Upper lobe of right lung (tissue), 1 donor: Measurements from ENCODE around the gene MEDAG. TPM values are rescaled to one million over a fixed set of nuclear protein-coding genes. Genes with fewer than 3 reads are reported as not detected.
A peak's percentile ranks its signal among the peaks of the same experiment; 100 is the strongest.

Source experiments
- ATAC-seq: fragments of 200-7000 bp; cut with Tn5 transposase; one replicate; pipeline ENCODE4 v1.9.1; 2020; ENCODE audit warnings: mild to moderate bottlenecking, moderate library complexity
- DNase-seq: peaks from one replicate; pipeline ENCODE4 v3.0.0-alpha.2; 2020
- H3K27ac ChIP-seq: fragments of 200-600 bp; one replicate; pipeline ENCODE4 v1.8.0; 2022
- H3K27me3 ChIP-seq: fragments of 200-600 bp; one replicate; pipeline ENCODE4 v1.8.0; 2022; ENCODE audit warnings: mild to moderate bottlenecking
- H3K36me3 ChIP-seq: fragments of 200-600 bp; one replicate; pipeline ENCODE4 v1.8.0; 2022
- H3K4me1 ChIP-seq: fragments of 200-600 bp; one replicate; pipeline ENCODE4 v1.8.0; 2022
- H3K4me3 ChIP-seq: fragments of 200-600 bp; one replicate; pipeline ENCODE4 v1.8.0; 2022; ENCODE audit warnings: mild to moderate bottlenecking
- H3K9me3 ChIP-seq: fragments of 200-600 bp; one replicate; pipeline ENCODE4 v1.8.0; 2022
- intact Hi-C: fragments of 100-400 bp; cut with DNase I; formaldehyde crosslinking; loops from one replicate; pipeline ENCODE4 v1.11.0; 2022
- total RNA-seq: library from RNA; stranded (reverse); fragmentation: NEBNext Ultra II Directional; extraction: Animal tissue kit (Norgen Biotek cat#: 25700); gene quantifications from one replicate; pipeline ENCODE4 v1.2.1, GENCODE V29; 2021
- TF ChIP-seq, protein P1 (sequence below): fragments of 200-600 bp; IDR thresholded peaks from one replicate; pipeline ENCODE4 v1.8.0; 2022; ENCODE audit warnings: antibody characterized with exemption
- donor health status: DM: no; HTN: yes; CAD: no; lungs with severe emphysema.

Gene MEDAG
- total RNA-seq, 1 donor from 2014 or later = 5.5 TPM

GRCh38 chr13:30936971-30937370 is 30.9 kb downstream of the MEDAG start:
- Histone ChIP-seq H3K27ac (no peak overlapping the region), H3K36me3 (no peaks in the 10 kb centered on the region), H3K27me3 (peaks cover 4% of the 10 kb centered on the region), H3K4me3 (no peak overlapping the region), H3K9me3 (peaks cover 4% of the 10 kb centered on the region), H3K4me1 (no peaks in the 10 kb centered on the region)
- ATAC-seq = no peak
- intact Hi-C loops = no loop called here
- TF ChIP-seq, protein P1, sequence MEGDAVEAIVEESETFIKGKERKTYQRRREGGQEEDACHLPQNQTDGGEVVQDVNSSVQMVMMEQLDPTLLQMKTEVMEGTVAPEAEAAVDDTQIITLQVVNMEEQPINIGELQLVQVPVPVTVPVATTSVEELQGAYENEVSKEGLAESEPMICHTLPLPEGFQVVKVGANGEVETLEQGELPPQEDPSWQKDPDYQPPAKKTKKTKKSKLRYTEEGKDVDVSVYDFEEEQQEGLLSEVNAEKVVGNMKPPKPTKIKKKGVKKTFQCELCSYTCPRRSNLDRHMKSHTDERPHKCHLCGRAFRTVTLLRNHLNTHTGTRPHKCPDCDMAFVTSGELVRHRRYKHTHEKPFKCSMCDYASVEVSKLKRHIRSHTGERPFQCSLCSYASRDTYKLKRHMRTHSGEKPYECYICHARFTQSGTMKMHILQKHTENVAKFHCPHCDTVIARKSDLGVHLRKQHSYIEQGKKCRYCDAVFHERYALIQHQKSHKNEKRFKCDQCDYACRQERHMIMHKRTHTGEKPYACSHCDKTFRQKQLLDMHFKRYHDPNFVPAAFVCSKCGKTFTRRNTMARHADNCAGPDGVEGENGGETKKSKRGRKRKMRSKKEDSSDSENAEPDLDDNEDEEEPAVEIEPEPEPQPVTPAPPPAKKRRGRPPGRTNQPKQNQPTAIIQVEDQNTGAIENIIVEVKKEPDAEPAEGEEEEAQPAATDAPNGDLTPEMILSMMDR = no peak
- no peak for DNase-seq

GRCh38 chr13:30943881-30944280 is 37.8 kb downstream of the MEDAG start:
- H3K27ac ChIP-seq = no peak overlapping the region
- intact Hi-C loops = no loop called here
- TF ChIP-seq, protein P1 = no peak
- no peak for DNase-seq
- H3K36me3 ChIP-seq = no peaks in the 10 kb centered on the region
- no peaks in the 10 kb centered on the region for H3K27me3 ChIP-seq
- no peak for ATAC-seq
- H3K9me3 ChIP-seq = no peaks in the 10 kb centered on the region
- H3K4me3 ChIP-seq = no peak overlapping the region
- H3K4me1 ChIP-seq = no peaks in the 10 kb centered on the region

GRCh38 chr13:30957258-30957943 is 51.3 kb downstream of the MEDAG start:
- no peak for DNase-seq
- no peaks in the 10 kb centered on the region for H3K9me3 ChIP-seq
- peak; percentile 43 for ATAC-seq
- peaks cover 4% of the 10 kb centered on the region for H3K27me3 ChIP-seq
- no peaks in the 10 kb centered on the region for H3K4me1 ChIP-seq
- TF ChIP-seq, protein P1 = no peak
- intact Hi-C loops = no loop called here
- no peaks in the 10 kb centered on the region for H3K36me3 ChIP-seq
- no peak overlapping the region for H3K4me3 ChIP-seq
- H3K27ac ChIP-seq = no peak overlapping the region

DNA sequence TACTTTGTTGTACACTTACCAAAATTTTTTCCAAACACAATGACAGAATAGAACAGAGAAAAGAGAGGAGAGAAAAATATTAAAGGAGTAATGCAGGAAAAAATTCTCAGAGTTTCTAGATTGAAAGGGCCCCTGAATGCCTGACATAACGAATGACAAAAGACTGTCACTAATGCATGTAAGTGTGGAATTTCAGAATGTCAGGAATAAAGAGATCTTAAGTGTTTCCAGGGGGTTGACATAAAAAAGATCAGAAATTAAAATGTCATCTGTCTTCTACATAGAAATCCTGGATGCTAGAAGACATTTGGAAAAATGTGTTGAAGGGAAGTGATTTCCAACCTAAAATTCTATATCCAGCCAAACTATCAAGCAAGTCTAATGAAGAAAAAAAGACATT is 53.6 kb downstream of the MEDAG start:
- intact Hi-C loops = no loop called here
- H3K27me3 ChIP-seq = no peaks in the 10 kb centered on the region

DNA sequence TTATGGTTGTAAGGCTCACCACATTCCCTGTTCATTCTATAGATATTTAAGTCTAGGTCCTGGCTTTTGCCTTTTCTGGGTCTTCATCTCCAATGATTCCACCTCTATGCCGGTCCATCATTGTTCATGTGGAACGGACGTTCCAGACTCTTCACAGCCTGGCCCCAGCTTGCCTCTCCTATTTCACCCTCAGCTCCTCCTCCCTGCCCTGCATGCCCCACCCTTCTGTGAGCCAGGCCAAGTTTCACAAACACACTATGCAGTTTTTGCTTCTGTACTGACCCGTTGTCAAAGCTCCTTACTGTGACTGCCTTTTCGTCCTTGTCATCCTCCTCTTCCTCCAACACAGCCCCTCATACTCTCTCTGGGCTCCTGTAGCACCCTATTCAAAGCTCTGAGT is 57.7 kb downstream of the MEDAG start:
- intact Hi-C loops = no loop called here
- no peak for DNase-seq

More for the DNA sequence above, 53.6 kb downstream of the MEDAG start:
- H3K9me3 ChIP-seq = no peaks in the 10 kb centered on the region
- H3K36me3 ChIP-seq = no peaks in the 10 kb centered on the region
- no peak for DNase-seq
- H3K27ac ChIP-seq = no peak overlapping the region
- H3K4me1 ChIP-seq = no peaks in the 10 kb centered on the region
- no peak overlapping the region for H3K4me3 ChIP-seq
- ATAC-seq = no peak
- TF ChIP-seq, protein P1 = no peak

More for the DNA sequence above, 57.7 kb downstream of the MEDAG start:
- peak; percentile 88 for ATAC-seq
- Histone ChIP-seq H3K4me1 (no peaks in the 10 kb centered on the region), H3K9me3 (no peaks in the 10 kb centered on the region), H3K4me3 (no peak overlapping the region), H3K27me3 (no peaks in the 10 kb centered on the region), H3K36me3 (no peaks in the 10 kb centered on the region), H3K27ac (no peak overlapping the region)
- TF ChIP-seq, protein P1 = no peak
